Heart left ventricle (tissue), 16 donors: ENCODE measurements around the gene AIFM1. TPM values are rescaled to one million over a fixed set of nuclear protein-coding genes. Genes with fewer than 3 reads are reported as not detected.

Experiments used
- ATAC-seq, 4 donors: fragments of 200-7000 bp; cut with Tn5 transposase; one replicate each; pipeline ENCODE4 v1.9.1; 2020 to 2022; ENCODE audit warnings: moderate library complexity in 4 of 4, mild to moderate bottlenecking in 3 of 4, moderate number of reproducible peaks in 1 of 4
- DNase-seq, 5 donors: peaks; one replicate each; pipeline ENCODE4 v3.0.0-alpha.2; 2020
- H3K27ac ChIP-seq, 12 donors: fragments of 200-600 bp; sonication (generic) in 4 of 12; one replicate each; pipeline versions ENCODE4 v1.5.0 to v1.8.0; 2016 to 2022; ENCODE audit warnings: mild to moderate bottlenecking in 2 of 12
- H3K27me3 ChIP-seq, 9 donors: fragments of 200-600 bp; sonication (generic) in 2 of 9; one replicate each; pipeline versions ENCODE4 v1.5.1 to v1.8.0; 2016 to 2022; ENCODE audit warnings: mild to moderate bottlenecking in 3 of 9
- H3K36me3 ChIP-seq, 9 donors: fragments of 200-600 bp; sonication (generic) in 2 of 9; one replicate each; pipeline versions ENCODE4 v1.5.0 to v1.8.0; 2018 to 2022; ENCODE audit warnings: mild to moderate bottlenecking in 2 of 9
- H3K4me1 ChIP-seq, 12 donors: fragments of 200-600 bp; sonication (generic) in 4 of 12; one replicate each; pipeline versions ENCODE4 v1.5.0 to v1.8.0; 2016 to 2022; ENCODE audit warnings: mild to moderate bottlenecking in 3 of 12
- H3K4me3 ChIP-seq, 12 donors: fragments of 200-600 bp; sonication (generic) in 4 of 12; one replicate each; pipeline versions ENCODE4 v1.5.0 to v1.8.0; 2017 to 2022; ENCODE audit warnings: mild to moderate bottlenecking in 9 of 12, moderate library complexity in 4 of 12
- H3K9me3 ChIP-seq, 12 donors: fragments of 200-600 bp; sonication (generic) in 4 of 12; one replicate each; pipeline versions ENCODE4 v1.5.0 to v1.8.0; 2016 to 2022; ENCODE audit warnings: mild to moderate bottlenecking in 1 of 12
- CTCF ChIP-seq, 12 donors: fragments of 200-600 bp; sonication (generic) in 4 of 12; IDR thresholded peaks; one replicate each; pipeline versions ENCODE4 v1.5.0 to v1.8.0; 2018 to 2022; ENCODE audit warnings: antibody characterized with exemption in 12 of 12, mild to moderate bottlenecking in 5 of 12
- POLR2A ChIP-seq, 2 donors: fragments of 450-650 bp; IDR thresholded peaks; one replicate each; pipeline ENCODE4 v1.6.1; 2017; ENCODE audit warnings: antibody characterized with exemption in 2 of 2, mild to moderate bottlenecking in 2 of 2, moderate library complexity in 2 of 2
- WGBS, 4 donors: extraction: QIAGEN DNeasy Blood & Tissue Kit in 2 of 4; methylation state at CpG; one replicate each; pipeline versions ENCODE4 v1.1.5 to v1.1.7; 2013 to 2018; 5-methylcytosine and 5-hydroxymethylcytosine counted together
- intact Hi-C, 10 donors: fragments of 100-400 bp; cut with DNase I; formaldehyde crosslinking; loops; one replicate each; pipeline versions ENCODE4 v1.11.1 to v1.14.2; 2022
- long read RNA-seq, 3 donors: library from polyadenylated mRNA; unstranded; transcript quantifications; one replicate each; pipeline ENCODE4 v2.0.0, GENCODE V29; 2020 to 2021
- polyA plus RNA-seq, 2 donors: library from polyadenylated mRNA; stranded (reverse); fragments of 200-250 nt; gene quantifications; one replicate each; pipeline ENCODE4 v1.2.3, GENCODE V29; 2013
- total RNA-seq, 9 donors: library from RNA; depleted of rRNA in 2 of 9; stranded (reverse); fragments of >200 nt in 2 of 9; fragmentation: NEBNext Ultra II Directional in 3 of 9; extraction: Animal tissue kit (Norgen Biotek cat#: 25700) in 3 of 9; gene quantifications; one replicate each; pipeline versions ENCODE4 v1.1.0 to v1.2.4, GENCODE V29; 2016 to 2023
- donor health status: ischemic (EF 13 %, LVEDD 7.1; RV severe dilation, severe dysfunction).
- donor health status: healthy with polysubstance abuse.
- donor health status: DM: no; HTN: yes; CAD: no.
- donor health status: DM: no; HTN: no; CAD: no.
- donor health status: ischemic (EF 25% LVEDD 6.9; RV normal size, moderate dysfunction).
- donor health status: ischemic (EF 25% LVEDD 5.7; RV mildly dilated, moderate dysfunction).
- donor health status: healthy.
- donor health status: DM: yes; HTN: yes; CAD: no.
- donor health status: ischemic (EF 35%, LVEDD 5.7; RV mildly dilated, moderate dysfunction).
- donor health status: nonischemic (EF 11% LVEDD 7.7; RV severe dilation, severe dysfunction).
- donor health status: DM: yes; HTN: yes; CAD: no.
- donor health status: PGD.
- donor health status: ischemic (EF 29% LVEDD 5.4; RV normal size, mild dysfunction).
- donor health status: nonischemic (EF 23%, LVEDD 6.1; RV moderate dilation, normal function).

Gene AIFM1
- total RNA-seq (100 to 1,000 TPM in 6 of 9 donors, 10 to 100 TPM in 3; 73.7 to 146 (median 109) TPM), polyA plus RNA-seq (100 to 1,000 TPM in 1 of 2 donors, 10 to 100 TPM in 1; 86.7 to 164 TPM)
- long read RNA-seq, donor 1, transcript AIFM1-201 (16 exons, 2,260 nt), result major isoform, 237 of 290 reads
- long read RNA-seq, donor 1, partial matches to known transcripts, result 35 of 290 reads
- long read RNA-seq, donor 1, other reads (novel, unspliced or antisense), result 18 of 290 reads
- long read RNA-seq, donor 2, transcript AIFM1-201 (16 exons, 2,260 nt), result major isoform, 803 of 912 reads
- long read RNA-seq, donor 2, partial matches to known transcripts, result 57 of 912 reads
- long read RNA-seq, donor 2, other reads (novel, unspliced or antisense), result 49 of 912 reads
- long read RNA-seq, donor 3, transcript AIFM1-201 (16 exons, 2,260 nt), result major isoform, 192 of 220 reads
- long read RNA-seq, donor 3, partial matches to known transcripts, result 19 of 220 reads
- long read RNA-seq, donor 3, other reads (novel, unspliced or antisense), result 9 of 220 reads

GRCh38 chrX:130165703-130166502 is at the start of gene AIFM1:
Gene AIFM1, minus strand, starts transcription at chrX:130165841. Its CDS starts 185 bp downstream, at chrX:130165656.
- Histone ChIP-seq H3K4me1 (peaks cover 0 to 25% (median 12%) of the 10 kb centered on the region in 12 donors), H3K36me3 (peaks cover 0 to 8% (median 0%) of the 10 kb centered on the region in 9 donors), H3K27ac (peak within 1 kb of the TSS; percentile 80 to 97 (median 88)), H3K27me3 (peaks cover 0 to 4% (median 0%) of the 10 kb centered on the region in 9 donors), H3K4me3 (peak within 1 kb of the TSS; percentile 8 to 93 (median 68)), H3K9me3 (no peaks in the 10 kb centered on the region)
- intact Hi-C loops, result loop anchor here in 2 of 10 donors (1.0 to 5.0 kb wide), 2 partner anchors 39 to 46 kb away; no protein-coding TSS in a partner anchor
- peak; percentile 91 to 95 (median 94) for DNase-seq
- peak; percentile 97 to 98 (median 98) for ATAC-seq
- WGBS, 4 donors, result 0 to 46% (median 23%) methylated on average over 48 to 50 of the region's 50 CpGs
- TF ChIP-seq CTCF (IDR thresholded peaks at IDR 0.05) (no peak), POLR2A (IDR thresholded peaks at IDR 0.05) (peak in 1 of 2 donors; percentile 61)

GRCh38 chrX:130213376-130213775 is 47.7 kb upstream of the AIFM1 start:
- ATAC-seq (no peak), DNase-seq (no peak)
- H3K9me3 ChIP-seq, result peaks cover 0 to 7% (median 0%) of the 10 kb centered on the region in 12 donors
- H3K4me1 ChIP-seq, result no peaks in the 10 kb centered on the region
- no peaks in the 10 kb centered on the region for H3K27me3 ChIP-seq
- TF ChIP-seq POLR2A (IDR thresholded peaks at IDR 0.05) (no peak), CTCF (IDR thresholded peaks at IDR 0.05) (no peak)
- no peak overlapping the region for H3K4me3 ChIP-seq
- 73 to 89% (median 88%) methylated on average over 2 of the region's 2 CpGs for WGBS, 4 donors
- peaks cover 0 to 59% (median 6%) of the 10 kb centered on the region in 9 donors for H3K36me3 ChIP-seq
- intact Hi-C loops, result no loop called here
- H3K27ac ChIP-seq, result no peak overlapping the region

- no peak for TF ChIP-seq POLR2A (IDR thresholded peaks at IDR 0.05)
- no peak for TF ChIP-seq CTCF (IDR thresholded peaks at IDR 0.05)
- H3K27ac ChIP-seq, result no peak overlapping the region
- no peak for ATAC-seq
- peaks cover 0 to 54% (median 6%) of the 10 kb centered on the region in 9 donors for H3K36me3 ChIP-seq
- H3K27me3 ChIP-seq, result no peaks in the 10 kb centered on the region
- WGBS, 4 donors, result 70 to 100% (median 86%) methylated on average over 1 of the region's 1 CpG
- no peak overlapping the region for H3K4me3 ChIP-seq
- H3K4me1 ChIP-seq, result no peaks in the 10 kb centered on the region
- DNase-seq, result no peak
- peaks cover 0 to 7% (median 0%) of the 10 kb centered on the region in 12 donors for H3K9me3 ChIP-seq
- intact Hi-C loops, result no loop called here
Observed at GRCh38 chrX:130212371-130212770, 46.7 kb upstream of the AIFM1 start.
